Measurements from ENCODE around the gene IL23A.
"Not testable (repeated sequence)": the region's sequence is repeated elsewhere in the genome, so short reads cannot be mapped to it uniquely, and the experiment has no call there.

Gene IL23A

DNA sequence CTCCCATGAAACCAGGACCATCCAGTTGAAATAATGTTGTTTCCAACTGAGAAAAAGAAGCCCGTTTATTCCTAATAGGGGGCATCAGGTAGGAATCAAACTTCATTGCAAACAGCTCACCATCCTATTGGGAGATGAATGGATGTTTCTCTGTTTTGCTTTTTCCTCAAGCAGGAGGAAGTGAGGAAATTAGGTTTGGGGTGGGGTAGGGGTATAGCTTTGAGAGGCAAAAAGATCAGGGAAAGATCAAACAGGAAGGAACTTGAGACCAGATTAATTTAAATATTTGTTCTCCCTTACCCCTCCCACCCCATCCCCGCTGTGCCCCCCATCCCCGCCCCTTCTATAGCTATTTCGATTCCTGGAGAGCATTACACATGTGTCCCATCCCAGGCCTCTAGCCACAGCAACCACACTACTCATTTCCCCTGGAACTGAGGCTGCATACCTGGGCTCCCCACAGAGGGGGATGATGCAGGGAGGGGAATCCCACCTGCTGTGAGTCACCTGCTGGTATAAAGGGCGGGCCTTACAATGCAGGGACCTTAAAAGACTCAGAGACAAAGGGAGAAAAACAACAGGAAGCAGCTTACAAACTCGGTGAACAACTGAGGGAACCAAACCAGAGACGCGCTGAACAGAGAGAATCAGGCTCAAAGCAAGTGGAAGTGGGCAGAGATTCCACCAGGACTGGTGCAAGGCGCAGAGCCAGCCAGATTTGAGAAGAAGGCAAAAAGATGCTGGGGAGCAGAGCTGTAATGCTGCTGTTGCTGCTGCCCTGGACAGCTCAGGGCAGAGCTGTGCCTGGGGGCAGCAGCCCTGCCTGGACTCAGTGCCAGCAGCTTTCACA is at the start of gene IL23A:
Gene IL23A (plus strand): TSS at position 577 of the 850 bp plus-strand sequence. CDS start 161 bp downstream, at position 738.
- peak; percentile 63 to 81 for DNase-seq (ENCODE audit: low read depth in 2 of 2)

DNA sequence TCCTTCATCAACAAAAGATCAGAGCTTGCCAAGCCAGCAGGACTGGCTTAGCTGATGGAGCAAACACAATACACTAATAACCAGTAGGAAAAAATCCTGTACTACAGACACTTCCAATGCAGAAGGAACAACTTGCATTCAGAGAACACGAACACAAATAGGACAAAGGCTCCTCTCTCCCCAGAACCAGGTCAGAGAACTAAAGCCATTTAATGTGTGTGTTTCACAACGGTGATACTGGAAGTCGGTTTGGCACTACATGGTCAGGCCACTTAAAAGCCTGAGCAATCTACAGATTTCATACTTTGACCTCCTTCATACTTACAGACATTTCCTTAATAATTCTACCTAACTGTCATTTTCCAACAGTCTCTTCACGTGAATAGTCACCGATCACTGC is 44.9 kb upstream of the IL23A start:
- no peak for DNase-seq (ENCODE audit: low read depth in 2 of 2)

DNA sequence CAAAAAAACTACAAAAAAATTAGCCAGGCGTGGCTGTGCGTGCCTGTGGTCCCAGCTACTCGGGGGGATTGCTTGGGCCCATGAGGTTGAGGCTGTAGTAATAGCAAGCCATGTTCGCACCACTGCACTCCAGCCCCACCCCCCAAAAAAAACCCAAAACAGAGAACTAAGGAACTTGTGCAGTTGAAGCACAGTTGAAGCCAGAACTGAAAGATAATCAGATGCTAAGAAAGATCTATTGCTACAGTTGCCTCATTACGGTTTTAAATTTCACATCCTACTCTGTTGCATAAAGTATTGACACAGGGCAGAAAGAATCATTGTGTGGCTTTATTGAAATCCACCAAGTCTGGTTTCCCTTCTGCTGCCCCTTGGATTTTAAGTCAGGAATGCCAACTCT is 42.4 kb upstream of the IL23A start:
- DNase-seq (ENCODE audit: low read depth in 2 of 2): no peak

DNA sequence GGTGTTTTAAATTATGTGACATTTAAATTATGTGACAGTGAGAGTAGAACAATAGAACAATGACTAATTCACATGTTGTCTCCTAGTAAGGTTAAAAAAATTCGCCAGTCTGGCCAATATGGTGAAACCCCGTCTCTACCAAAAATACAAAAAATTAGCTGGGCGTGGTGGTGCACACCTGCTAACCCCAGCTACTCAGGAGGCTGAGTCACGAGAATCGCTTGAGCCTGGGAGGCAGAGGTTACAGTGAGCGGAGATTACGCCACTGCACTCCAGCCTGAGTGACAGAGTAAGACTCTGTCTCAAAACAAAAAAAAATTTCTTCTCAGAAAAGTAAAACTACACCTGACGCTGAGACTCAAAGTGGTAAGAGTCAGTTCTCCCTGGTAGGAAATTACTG is 41.3 kb upstream of the IL23A start:
- DNase-seq (ENCODE audit: low read depth in 2 of 2): no peak

DNA sequence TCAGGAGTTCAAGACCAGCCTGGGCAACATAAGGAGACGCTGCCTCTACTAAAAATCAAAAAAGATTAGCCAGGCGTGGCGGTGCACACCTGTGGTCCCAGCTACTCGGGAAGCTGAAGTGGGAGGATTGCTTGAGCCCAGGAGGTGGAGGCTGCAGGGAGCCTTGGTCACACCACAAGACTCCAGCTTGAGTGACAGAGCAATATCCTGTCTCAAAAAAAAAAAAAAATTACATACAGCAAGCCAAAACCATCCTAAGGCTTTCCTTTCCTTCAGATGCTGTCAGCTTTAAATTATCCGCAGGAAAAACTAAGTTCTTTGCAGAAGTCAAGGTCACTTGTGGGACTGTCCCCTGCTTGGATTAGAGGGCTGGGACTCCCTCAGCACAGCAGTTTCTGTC is 39.9 kb upstream of the IL23A start:
- DNase-seq (ENCODE audit: low read depth in 2 of 2): no peak

DNA sequence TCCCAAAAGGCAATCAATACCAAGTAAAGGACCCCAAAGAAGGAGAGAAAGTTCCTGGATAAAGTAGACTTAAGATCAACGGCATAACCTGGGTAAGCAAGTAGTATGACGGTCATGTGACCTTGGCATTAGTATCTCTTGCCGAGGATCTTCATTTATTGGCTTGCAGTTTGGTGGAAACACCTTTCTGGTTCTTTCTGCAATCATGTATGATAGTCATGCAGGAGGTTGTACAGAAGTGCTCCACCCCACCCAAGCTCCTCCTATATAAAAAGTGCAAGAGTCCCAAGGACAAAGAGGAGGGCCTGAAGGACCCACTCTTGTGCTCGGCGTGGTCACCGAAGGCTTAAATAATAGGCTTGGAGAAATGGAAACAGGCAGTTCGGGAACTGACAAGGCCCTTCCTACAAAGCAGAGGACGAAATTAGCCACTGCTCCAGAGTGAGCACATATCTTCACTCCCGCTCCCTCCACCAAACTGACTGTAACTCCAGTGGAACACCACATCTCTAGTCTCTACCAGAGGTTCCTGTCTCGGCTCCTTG is 39.3 kb upstream of the IL23A start:
- peak in 1 of 2 donors; percentile 4 for DNase-seq (ENCODE audit: low read depth in 2 of 2)

GRCh38 chr12:56299853-56300643 is 38.6 kb upstream of the IL23A start, which contains the start of gene CS:
CS (minus strand) TSS chr12:56300330; CDS start chr12:56300201, 129 bp downstream.
- DNase-seq (ENCODE audit: low read depth in 2 of 2): peak; percentile 96 to 98

DNA sequence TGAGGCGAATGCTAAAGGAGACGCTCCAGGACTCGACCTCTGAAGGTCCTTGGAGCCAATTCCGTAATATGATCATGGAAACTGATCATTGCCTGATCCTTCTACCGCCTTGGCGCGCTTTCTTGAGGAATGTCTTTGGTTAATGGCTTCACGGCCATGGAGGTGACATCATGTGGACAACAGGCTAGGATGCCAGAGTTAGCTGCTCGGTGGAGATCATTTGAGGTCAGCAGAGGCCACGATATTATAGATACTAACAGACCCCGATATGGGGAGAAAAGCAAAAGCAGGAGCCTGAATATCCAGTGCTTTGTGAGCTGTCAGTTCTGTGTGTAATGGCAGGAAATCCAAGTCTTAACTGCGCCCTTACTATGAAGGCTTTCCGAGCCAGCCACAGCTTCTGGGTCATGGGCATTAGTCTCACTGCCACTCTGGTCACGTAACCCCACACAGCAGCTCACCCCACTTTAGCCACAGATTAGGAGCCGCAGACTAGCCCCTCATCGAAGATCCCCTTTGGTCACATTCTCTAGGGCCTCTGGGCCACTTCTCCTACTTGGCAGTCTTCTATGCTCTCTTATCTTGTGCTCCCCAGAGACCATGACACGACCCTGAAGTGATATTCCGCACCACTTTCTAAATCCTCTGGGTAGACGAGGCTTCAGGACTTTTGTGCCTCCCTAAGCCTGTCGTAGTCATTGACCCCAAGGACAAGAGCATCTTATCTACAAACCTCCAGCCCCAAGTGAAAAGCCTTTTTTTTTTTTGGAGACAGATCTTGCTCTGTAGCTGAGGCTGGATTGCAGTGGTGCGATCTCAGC is 37.8 kb upstream of the IL23A start:
- DNase-seq (ENCODE audit: low read depth in 2 of 2): no peak

DNA sequence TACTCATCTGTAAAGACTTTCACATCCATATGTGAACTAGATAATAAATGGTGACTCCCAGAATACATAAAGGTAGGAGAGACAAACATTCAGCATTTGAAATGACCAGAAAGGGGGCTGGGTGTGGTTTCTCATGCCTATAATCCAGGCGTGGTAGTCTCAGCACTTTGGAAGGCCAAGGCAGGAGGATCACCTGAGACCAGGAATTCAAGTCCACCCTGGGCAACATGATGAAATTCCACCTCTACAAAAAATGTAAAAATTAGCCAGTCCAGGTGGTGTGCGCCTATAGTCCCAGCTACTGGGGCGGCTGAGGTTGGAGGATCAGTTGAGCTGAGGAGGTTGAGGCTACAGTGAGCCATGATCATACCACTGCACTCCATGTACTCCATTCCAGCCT is 34.4 kb upstream of the IL23A start:
- no peak for DNase-seq (ENCODE audit: low read depth in 2 of 2)

- DNase-seq (ENCODE audit: low read depth in 2 of 2): no peak
Measured at GRCh38 chr12:56304872-56305590, 33.7 kb upstream of the IL23A start.

GRCh38 chr12:56307221-56307965 is 31.3 kb upstream of the IL23A start:
- DNase-seq (ENCODE audit: low read depth in 2 of 2): no peak

GRCh38 chr12:56308714-56309113 is 30.0 kb upstream of the IL23A start:
- no peak for DNase-seq (ENCODE audit: low read depth in 2 of 2)

GRCh38 chr12:56311003-56311402 is 27.7 kb upstream of the IL23A start:
- DNase-seq (ENCODE audit: low read depth in 2 of 2): no peak

GRCh38 chr12:56315249-56315621 is 23.4 kb upstream of the IL23A start:
- DNase-seq (ENCODE audit: low read depth in 2 of 2): no peak

GRCh38 chr12:56315622-56316473 is 22.8 kb upstream of the IL23A start, which contains the start of gene CNPY2:
CNPY2 (minus strand) TSS chr12:56315988; CDS start chr12:56315217, 771 bp downstream.
- DNase-seq (ENCODE audit: low read depth in 2 of 2): peak; percentile 80 to 84

GRCh38 chr12:56317675-56318074 is 21.0 kb upstream of the IL23A start:
- no peak for DNase-seq (ENCODE audit: low read depth in 2 of 2)

GRCh38 chr12:56321027-56321426 is 17.7 kb upstream of the IL23A start:
- DNase-seq (ENCODE audit: low read depth in 2 of 2): no peak

DNA sequence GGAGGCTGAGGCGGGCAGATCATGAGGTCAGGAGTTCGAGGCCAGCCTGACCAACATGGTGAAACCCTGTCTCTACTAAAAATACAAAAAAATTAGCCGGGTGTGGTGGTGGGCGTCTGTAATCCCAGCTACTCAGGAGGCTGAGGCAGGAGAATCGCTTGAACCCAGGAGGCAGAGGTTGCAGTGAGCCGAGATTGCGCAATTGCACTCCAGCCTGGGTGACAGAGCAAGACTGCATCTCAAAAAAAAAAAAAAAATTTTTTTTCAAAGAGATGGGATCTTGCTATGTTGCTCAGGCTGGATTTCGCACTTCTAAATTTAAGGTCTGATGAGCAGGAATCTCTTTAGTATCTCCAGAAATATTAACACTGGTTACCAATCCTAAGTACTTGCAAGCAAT is 17.1 kb upstream of the IL23A start:
- not testable (repeated sequence) for DNase-seq (ENCODE audit: low read depth in 2 of 2)

DNA sequence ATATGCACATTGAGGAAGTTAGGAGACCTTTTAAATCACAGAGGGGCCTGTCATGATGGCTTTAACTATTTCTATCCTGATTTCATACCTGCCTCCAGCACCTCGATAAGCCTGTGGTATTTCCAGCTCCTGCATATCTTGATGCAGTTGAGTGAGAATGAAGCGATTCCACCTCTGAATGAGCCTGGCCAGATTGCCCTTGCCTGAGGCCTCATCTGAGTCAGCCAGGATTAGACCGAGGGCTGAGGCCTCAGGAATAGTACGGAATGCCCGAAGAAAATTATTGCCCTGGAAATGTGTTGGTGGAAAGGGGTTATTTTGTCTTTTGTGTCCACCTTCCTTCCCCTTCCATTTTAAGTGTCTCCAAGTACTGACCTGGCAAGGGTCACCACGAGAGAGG is 14.5 kb upstream of the IL23A start:
- DNase-seq (ENCODE audit: low read depth in 2 of 2): no peak
